Stimulated activated CD4-positive, alpha-beta T cell treated with anti-CD3 and anti-CD28 coated beads, Interleukin-12 subunit alpha, Interleukin-12 subunit beta, amount 100 ng/mL, for 48 hours (primary cell): ENCODE results near the gene C16orf78.

Experiments
- DNase-seq, 3 donors: peaks; one replicate each; pipeline ENCODE4 v3.0.0-alpha.2; 2020; ENCODE audit warnings: low read depth in 2 of 3, low spot score in 1 of 3

C16orf78 gene

GRCh38 chr16:49428808-49429207 lies 55.2 kb downstream of the C16orf78 start:
- DNase-seq, result no peak

GRCh38 chr16:49431040-49431439 lies 57.4 kb downstream of the C16orf78 start:
- no peak for DNase-seq

GRCh38 chr16:49431591-49432290 lies 58.1 kb downstream of the C16orf78 start:
- DNase-seq, result no peak

GRCh38 chr16:49434733-49435132 lies 61.1 kb downstream of the C16orf78 start:
- DNase-seq, result no peak

GRCh38 chr16:49436181-49436580 lies 62.6 kb downstream of the C16orf78 start:
- no peak for DNase-seq

GRCh38 chr16:49437344-49437743 lies 63.7 kb downstream of the C16orf78 start:
- no peak for DNase-seq

- no peak for DNase-seq
Observed at GRCh38 chr16:49439050-49439449, 65.4 kb downstream of the C16orf78 start.

GRCh38 chr16:49439676-49440075 lies 66.1 kb downstream of the C16orf78 start:
- no peak for DNase-seq

- DNase-seq, result no peak
Observed at GRCh38 chr16:49440156-49441065, 66.8 kb downstream of the C16orf78 start.

- peak; percentile 35 to 49 (median 40) for DNase-seq
Observed at GRCh38 chr16:49441366-49441780, 67.8 kb downstream of the C16orf78 start.

GRCh38 chr16:49442805-49443204 lies 69.2 kb downstream of the C16orf78 start:
- DNase-seq, result no peak

GRCh38 chr16:49443576-49443975 lies 70.0 kb downstream of the C16orf78 start:
- no peak for DNase-seq

GRCh38 chr16:49446805-49447204 lies 73.2 kb downstream of the C16orf78 start:
- no peak for DNase-seq
